Type B pancreatic cell (in vitro differentiated cells): ENCODE measurements around the gene DMBX1. TPM values are rescaled to one million over a fixed set of nuclear protein-coding genes. Genes with fewer than 3 reads are reported as not detected.

Experiments used
- DNase-seq: peaks from one replicate; pipeline ENCODE4 v3.0.0; 2021; ENCODE audit warnings: mixed read lengths; ENCODE audit not compliant: unreplicated experiment; ENCODE audit errors: extremely low spot score
- H3K27ac Mint-ChIP-seq: 2 replicates; pipeline ENCODE4 v1.8.0; 2021; ENCODE audit warnings: mild to moderate bottlenecking, mixed read lengths
- H3K27me3 Mint-ChIP-seq: 2 replicates; pipeline ENCODE4 v1.8.0; 2021; ENCODE audit warnings: mixed read lengths
- H3K36me3 Mint-ChIP-seq: 2 replicates; pipeline ENCODE4 v1.8.0; 2021; ENCODE audit warnings: mixed read lengths
- H3K4me1 Mint-ChIP-seq: one replicate; pipeline ENCODE4 v1.8.0; 2021; ENCODE audit warnings: mixed read lengths; ENCODE audit not compliant: unreplicated experiment
- H3K4me3 Mint-ChIP-seq: 2 replicates; pipeline ENCODE4 v1.8.0; 2021; ENCODE audit warnings: mild to moderate bottlenecking, mixed read lengths
- H3K9me3 Mint-ChIP-seq: 2 replicates; pipeline ENCODE4 v1.8.0; 2021; ENCODE audit warnings: mixed read lengths
- CTCF ChIP-seq: fragments of 200-600 bp; sonication (generic); conservative IDR thresholded peaks from 2 replicates; pipeline ENCODE4 v1.5.0; 2021; ENCODE audit warnings: antibody characterized with exemption, mild to moderate bottlenecking
- total RNA-seq: library from RNA; stranded (reverse); gene quantifications from 2 replicates; pipeline ENCODE4 v1.2.1, GENCODE V29; 2021; ENCODE audit warnings: low replicate concordance

The DMBX1 gene
- total RNA-seq, 1 donor from 2014 or later = 0.10 TPM

DNA sequence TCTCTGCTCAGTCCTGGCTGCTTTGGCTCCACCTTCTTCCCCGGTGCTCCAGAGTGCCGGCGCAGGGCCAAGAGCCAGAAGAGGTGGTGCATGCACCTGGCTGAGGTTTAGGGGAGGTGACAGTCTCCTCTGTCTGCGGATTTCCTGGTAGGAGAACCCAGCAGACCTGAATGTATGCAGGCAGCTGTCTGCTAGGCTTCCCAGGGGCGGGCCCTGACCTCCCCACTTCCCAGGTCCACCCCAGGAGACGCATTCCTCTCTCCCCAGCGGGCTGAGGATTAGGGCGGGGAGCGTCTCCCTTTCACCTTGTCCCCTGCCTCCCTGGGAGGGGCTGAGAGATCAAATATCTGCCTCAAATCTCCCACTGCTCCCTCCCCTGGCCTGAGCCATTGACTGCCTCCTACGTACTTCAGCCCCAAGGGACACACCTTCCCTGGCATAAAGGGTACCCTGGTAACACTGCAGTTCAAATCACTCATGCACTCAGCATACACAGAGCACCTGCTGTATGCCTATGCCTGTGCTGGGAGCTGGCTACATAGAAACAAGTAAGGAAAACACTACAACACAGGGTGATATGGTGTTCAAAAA is 27.5 kb downstream of the DMBX1 start:
- TF ChIP-seq CTCF = no peak
- Mint-ChIP-seq H3K4me3 (peak overlapping the region; percentile 33), H3K4me1 (peaks cover 21% of the 10 kb centered on the region), H3K27me3 (peaks cover 66% of the 10 kb centered on the region), H3K9me3 (no peaks in the 10 kb centered on the region), H3K36me3 (no peaks in the 10 kb centered on the region), H3K27ac (peak overlapping the region; percentile 80)
- no peak for DNase-seq

GRCh38 chr1:46517932-46518498 is 28.4 kb downstream of the DMBX1 start:
- H3K27ac Mint-ChIP-seq = no peak overlapping the region
- peaks cover 67% of the 10 kb centered on the region for H3K27me3 Mint-ChIP-seq
- DNase-seq = no peak
- no peaks in the 10 kb centered on the region for H3K9me3 Mint-ChIP-seq
- H3K4me3 Mint-ChIP-seq = no peak overlapping the region
- TF ChIP-seq CTCF = no peak
- peaks cover 21% of the 10 kb centered on the region for H3K4me1 Mint-ChIP-seq
- no peaks in the 10 kb centered on the region for H3K36me3 Mint-ChIP-seq

DNA sequence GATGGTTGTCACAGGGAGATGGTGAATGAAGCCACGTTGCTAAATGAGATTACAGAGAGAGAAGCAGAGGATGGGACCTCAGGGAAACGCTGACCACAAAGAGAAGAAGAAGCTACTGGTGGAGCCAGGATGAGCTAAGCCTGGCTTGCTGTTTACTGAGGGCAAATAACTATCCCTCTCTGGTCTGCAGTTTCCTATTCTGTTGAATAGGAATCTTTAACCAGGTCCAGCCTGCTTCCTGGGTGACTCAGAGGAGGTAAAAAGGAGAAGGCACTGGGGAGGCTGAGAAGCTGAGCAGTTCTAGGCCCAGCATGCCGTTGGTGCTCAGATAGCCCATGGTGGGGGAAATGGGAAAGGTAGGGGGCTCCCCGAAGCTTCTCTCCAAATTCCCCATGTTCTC is 29.6 kb downstream of the DMBX1 start:
- no peak for TF ChIP-seq CTCF
- H3K27me3 Mint-ChIP-seq = peaks cover 72% of the 10 kb centered on the region
- H3K27ac Mint-ChIP-seq = no peak overlapping the region
- H3K4me3 Mint-ChIP-seq = no peak overlapping the region
- DNase-seq = no peak
- no peaks in the 10 kb centered on the region for H3K36me3 Mint-ChIP-seq
- H3K4me1 Mint-ChIP-seq = peaks cover 21% of the 10 kb centered on the region
- no peaks in the 10 kb centered on the region for H3K9me3 Mint-ChIP-seq

- peak overlapping the region; percentile 18 for H3K27ac Mint-ChIP-seq
- DNase-seq = no peak
Measured at GRCh38 chr1:46520063-46520911, 30.7 kb downstream of the DMBX1 start.

DNA sequence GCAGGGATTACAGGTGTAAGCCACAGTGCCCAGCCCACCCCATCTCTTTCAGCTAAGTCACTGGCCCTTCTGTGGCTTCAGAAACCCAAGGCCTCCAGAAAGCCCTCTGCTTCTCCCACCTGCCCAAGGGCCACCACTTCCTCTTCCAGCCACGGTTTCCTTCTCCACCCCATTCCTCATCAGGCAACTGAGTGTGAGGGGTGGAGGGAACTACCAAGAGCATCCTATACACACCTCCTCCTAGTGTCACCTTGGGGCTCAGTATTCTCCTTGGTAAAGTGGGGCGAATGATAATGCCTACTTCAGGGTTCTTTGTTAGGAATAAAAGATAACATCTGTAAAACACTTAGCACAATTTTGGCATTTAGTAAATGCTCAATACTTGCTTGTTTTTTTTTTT is 31.8 kb downstream of the DMBX1 start:
- no peak for TF ChIP-seq CTCF
- Mint-ChIP-seq H3K36me3 (no peaks in the 10 kb centered on the region), H3K27ac (no peak overlapping the region), H3K4me1 (peaks cover 33% of the 10 kb centered on the region), H3K9me3 (no peaks in the 10 kb centered on the region), H3K4me3 (no peak overlapping the region), H3K27me3 (peaks cover 79% of the 10 kb centered on the region)
- no peak for DNase-seq

More at GRCh38 chr1:46520063-46520911, 30.7 kb downstream of the DMBX1 start:
- Mint-ChIP-seq H3K4me1 (peaks cover 28% of the 10 kb centered on the region), H3K27me3 (peaks cover 75% of the 10 kb centered on the region), H3K4me3 (peak overlapping the region; percentile 4), H3K9me3 (no peaks in the 10 kb centered on the region), H3K36me3 (no peaks in the 10 kb centered on the region)
- TF ChIP-seq CTCF = no peak
